Measurements from ENCODE around the gene BOC.

BOC gene

GRCh38 chr3:113258361-113258760 lies 47.0 kb downstream of the BOC start:
- TF ChIP-seq ZFX (IDR thresholded peaks at IDR 0.05): no peak
- H3K27ac ChIP-seq: no peak overlapping the region

GRCh38 chr3:113259196-113259595 lies 47.8 kb downstream of the BOC start:
- no peak overlapping the region for H3K27ac ChIP-seq
- no peak for TF ChIP-seq ZFX (IDR thresholded peaks at IDR 0.05)
- TF ChIP-seq CTCF (conservative IDR thresholded peaks at IDR 0.05): no peak

- no peak for TF ChIP-seq CTCF (conservative IDR thresholded peaks at IDR 0.05)
- no peak overlapping the region for H3K27ac ChIP-seq
Observed at GRCh38 chr3:113261063-113261625, 49.8 kb downstream of the BOC start.

- H3K27ac ChIP-seq: no peak overlapping the region
Observed at GRCh38 chr3:113261626-113262303, 50.4 kb downstream of the BOC start.

GRCh38 chr3:113262304-113262665 lies 50.9 kb downstream of the BOC start:
- TF ChIP-seq ZFX (IDR thresholded peaks at IDR 0.05) (no peak), CTCF (conservative IDR thresholded peaks at IDR 0.05) (no peak)
- no peak overlapping the region for H3K27ac ChIP-seq

More at GRCh38 chr3:113261626-113262303, 50.4 kb downstream of the BOC start:
- TF ChIP-seq CTCF (conservative IDR thresholded peaks at IDR 0.05) (no peak), ZFX (IDR thresholded peaks at IDR 0.05) (no peak)

- no peak overlapping the region for H3K27ac ChIP-seq
- TF ChIP-seq ZFX (IDR thresholded peaks at IDR 0.05) (no peak), CTCF (conservative IDR thresholded peaks at IDR 0.05) (no peak)
Observed at GRCh38 chr3:113263020-113263419, 51.7 kb downstream of the BOC start.

- TF ChIP-seq CTCF (conservative IDR thresholded peaks at IDR 0.05) (no peak), ZFX (IDR thresholded peaks at IDR 0.05) (no peak)
- no peak overlapping the region for H3K27ac ChIP-seq
Observed at GRCh38 chr3:113263778-113264177, 52.4 kb downstream of the BOC start.
